ENCODE data around the gene WNT8B. TPM values are rescaled to one million over a fixed set of nuclear protein-coding genes. Genes with fewer than 3 reads are reported as not detected.
A peak's percentile ranks its signal among the peaks of the same experiment; 100 is the strongest.

WNT8B gene
- total RNA-seq, 1 donor from 2014 or later = 2.8 TPM

- Mint-ChIP-seq H3K4me1 (ENCODE audit: low read depth) (peaks cover 21% of the 10 kb centered on the region), H3K9me3 (ENCODE audit: low read depth) (no peaks in the 10 kb centered on the region), H3K27me3 (peaks cover 79% of the 10 kb centered on the region), H3K4me3 (ENCODE audit: low read depth) (peak overlapping the region; percentile 79), H3K27ac (no peak overlapping the region), H3K36me3 (ENCODE audit: insufficient read depth) (peaks cover 11% of the 10 kb centered on the region)
- no peak for TF ChIP-seq CTCF (IDR thresholded peaks at IDR 0.05; ENCODE audit: unreplicated experiment)
- DNase-seq (ENCODE audit: low spot score, unreplicated experiment) = no peak
These were observed 20.0 kb downstream of the WNT8B start for GRCh38 chr10:100482834-100483185.

- no peak for DNase-seq (ENCODE audit: low spot score, unreplicated experiment)
- Mint-ChIP-seq H3K4me3 (ENCODE audit: low read depth) (no peak overlapping the region), H3K36me3 (ENCODE audit: insufficient read depth) (peaks cover 15% of the 10 kb centered on the region), H3K27me3 (peaks cover 67% of the 10 kb centered on the region), H3K27ac (no peak overlapping the region), H3K4me1 (ENCODE audit: low read depth) (peaks cover 21% of the 10 kb centered on the region), H3K9me3 (ENCODE audit: low read depth) (no peaks in the 10 kb centered on the region)
- no peak for TF ChIP-seq CTCF (IDR thresholded peaks at IDR 0.05; ENCODE audit: unreplicated experiment)
These were observed 21.3 kb downstream of the WNT8B start for GRCh38 chr10:100483876-100484666.

GRCh38 chr10:100485366-100485765, 22.6 kb downstream of the WNT8B start:
- no peak for TF ChIP-seq CTCF (IDR thresholded peaks at IDR 0.05; ENCODE audit: unreplicated experiment)
- H3K4me1 Mint-ChIP-seq (ENCODE audit: low read depth) = peaks cover 21% of the 10 kb centered on the region
- no peaks in the 10 kb centered on the region for H3K9me3 Mint-ChIP-seq (ENCODE audit: low read depth)
- no peak overlapping the region for H3K4me3 Mint-ChIP-seq (ENCODE audit: low read depth)
- H3K36me3 Mint-ChIP-seq (ENCODE audit: insufficient read depth) = peaks cover 19% of the 10 kb centered on the region
- H3K27ac Mint-ChIP-seq = no peak overlapping the region
- no peak for DNase-seq (ENCODE audit: low spot score, unreplicated experiment)
- H3K27me3 Mint-ChIP-seq = peaks cover 58% of the 10 kb centered on the region

GRCh38 chr10:100485801-100486495, 23.1 kb downstream of the WNT8B start:
- TF ChIP-seq CTCF (IDR thresholded peaks at IDR 0.05; ENCODE audit: unreplicated experiment) = no peak
- Mint-ChIP-seq H3K36me3 (ENCODE audit: insufficient read depth) (peaks cover 22% of the 10 kb centered on the region), H3K4me3 (ENCODE audit: low read depth) (no peak overlapping the region), H3K9me3 (ENCODE audit: low read depth) (no peaks in the 10 kb centered on the region), H3K4me1 (ENCODE audit: low read depth) (peaks cover 21% of the 10 kb centered on the region), H3K27me3 (peaks cover 53% of the 10 kb centered on the region), H3K27ac (no peak overlapping the region)
- DNase-seq (ENCODE audit: low spot score, unreplicated experiment) = no peak

DNA sequence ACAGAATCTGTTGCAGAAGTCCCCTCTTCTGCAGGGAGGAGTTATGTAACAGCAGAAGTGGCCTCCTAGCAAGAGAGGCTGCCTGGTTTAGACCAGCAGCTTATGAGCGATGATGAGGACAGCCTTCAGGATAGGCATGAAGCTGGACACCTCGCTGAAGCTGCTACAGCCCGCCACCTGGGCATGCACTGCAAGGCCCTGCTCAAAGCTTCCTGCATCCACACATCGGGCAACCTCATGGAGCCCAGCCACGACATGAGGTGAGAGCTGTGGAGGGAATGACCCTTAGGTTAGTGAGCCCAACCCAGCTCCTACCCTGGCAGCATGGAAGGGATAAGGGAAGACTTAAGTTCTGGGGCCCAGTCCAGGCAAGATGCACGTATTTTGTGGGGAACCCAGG, 24.7 kb downstream of the WNT8B start:
- DNase-seq (ENCODE audit: low spot score, unreplicated experiment) = no peak
- peaks cover 17% of the 10 kb centered on the region for H3K4me1 Mint-ChIP-seq (ENCODE audit: low read depth)
- TF ChIP-seq CTCF (IDR thresholded peaks at IDR 0.05; ENCODE audit: unreplicated experiment) = no peak
- H3K27ac Mint-ChIP-seq = no peak overlapping the region
- H3K9me3 Mint-ChIP-seq (ENCODE audit: low read depth) = no peaks in the 10 kb centered on the region
- peaks cover 49% of the 10 kb centered on the region for H3K27me3 Mint-ChIP-seq
- H3K36me3 Mint-ChIP-seq (ENCODE audit: insufficient read depth) = peaks cover 26% of the 10 kb centered on the region
- H3K4me3 Mint-ChIP-seq (ENCODE audit: low read depth) = no peak overlapping the region

Measured in progenitor cell of endocrine pancreas (in vitro differentiated cells).